ENCODE measurements around the gene KATNIP. TPM values are rescaled to one million over a fixed set of nuclear protein-coding genes. Genes with fewer than 3 reads are reported as not detected.
"Not testable (repeated sequence)": the region's sequence is repeated elsewhere in the genome, so short reads cannot be mapped to it uniquely, and the experiment has no call there.

KATNIP gene
- total RNA-seq, 1 donor from 2014 or later: 46.0 TPM

DNA sequence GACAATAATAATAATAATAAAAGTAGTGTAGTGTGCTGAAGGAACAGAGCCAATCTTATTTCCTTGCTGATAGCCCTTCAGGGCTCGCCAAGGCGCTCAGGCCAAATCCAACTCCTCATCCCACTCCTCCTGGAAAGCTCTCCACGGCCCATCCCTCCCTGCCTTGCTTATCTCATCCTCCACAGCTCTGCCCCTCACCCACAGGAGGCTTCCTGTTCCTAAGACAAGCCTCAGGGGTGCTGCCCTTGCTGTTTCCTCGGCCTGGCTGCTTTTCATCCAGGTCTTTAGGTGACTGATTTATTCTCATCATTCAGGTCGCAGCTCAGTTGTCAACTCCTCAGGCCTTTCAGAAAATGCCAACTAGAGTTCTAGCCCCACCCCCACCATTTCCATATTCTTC is 11.4 kb upstream of the KATNIP start:
- DNase-seq (ENCODE audit: low spot score): no peak

DNA sequence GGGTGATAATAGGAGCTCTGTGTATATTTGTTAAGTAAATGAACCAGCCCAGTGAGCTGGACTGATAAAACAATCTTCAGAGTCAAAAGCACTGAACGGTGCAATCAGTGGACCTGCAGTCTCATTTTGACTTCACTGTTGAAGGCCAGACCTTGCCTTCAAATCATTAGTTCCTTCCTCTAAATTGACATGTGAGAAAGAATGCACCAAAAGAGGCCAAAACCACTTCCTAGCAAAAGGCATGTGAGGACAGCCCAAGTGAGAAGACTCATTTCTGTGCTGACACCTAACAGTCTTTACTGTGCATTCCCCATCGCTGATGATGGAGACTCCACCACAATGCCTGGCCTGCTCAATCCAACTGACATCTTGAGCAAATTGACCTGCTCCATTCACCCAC is 10.8 kb upstream of the KATNIP start:
- DNase-seq (ENCODE audit: low spot score): no peak

DNA sequence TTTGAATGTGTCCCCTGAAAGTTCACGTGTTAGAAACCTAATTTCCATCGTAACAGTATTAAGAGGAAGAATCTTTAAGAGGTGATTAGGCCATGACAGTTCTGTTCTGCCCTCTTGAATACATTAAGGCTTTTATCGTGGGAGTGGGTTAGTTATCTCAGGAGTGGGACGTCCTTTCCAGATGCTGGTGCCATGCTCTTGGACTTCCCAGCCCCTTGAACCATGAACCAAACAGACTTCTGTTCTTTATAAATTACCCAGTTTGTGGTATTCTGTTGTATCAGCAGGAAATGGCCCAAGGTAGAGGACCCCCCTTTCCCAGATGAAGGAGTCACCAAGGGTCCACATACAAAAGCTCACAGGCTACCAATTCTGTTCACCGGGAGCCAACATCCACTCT is 10.3 kb upstream of the KATNIP start:
- no peak for DNase-seq (ENCODE audit: low spot score)

DNA sequence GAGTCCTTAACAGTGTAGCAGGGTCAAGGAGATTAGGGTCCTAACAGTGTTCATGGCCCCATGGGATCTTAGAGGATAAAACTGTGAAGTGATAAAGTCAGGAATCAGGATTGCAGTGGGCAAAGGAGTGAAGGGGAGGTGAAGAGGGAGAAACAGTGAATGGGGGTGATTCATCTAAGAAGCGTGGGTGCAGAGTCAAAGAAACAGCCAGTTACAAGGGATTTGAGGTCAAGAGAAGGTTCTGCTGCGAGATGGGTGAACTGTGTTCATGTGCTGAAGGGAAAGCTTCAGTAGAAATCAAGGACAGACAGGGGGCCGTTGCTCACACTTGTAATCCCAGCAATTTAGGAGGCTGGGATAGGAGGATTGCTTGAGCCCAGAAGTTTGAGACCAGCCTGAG is 6.1 kb upstream of the KATNIP start:
- no peak for DNase-seq (ENCODE audit: low spot score)

DNA sequence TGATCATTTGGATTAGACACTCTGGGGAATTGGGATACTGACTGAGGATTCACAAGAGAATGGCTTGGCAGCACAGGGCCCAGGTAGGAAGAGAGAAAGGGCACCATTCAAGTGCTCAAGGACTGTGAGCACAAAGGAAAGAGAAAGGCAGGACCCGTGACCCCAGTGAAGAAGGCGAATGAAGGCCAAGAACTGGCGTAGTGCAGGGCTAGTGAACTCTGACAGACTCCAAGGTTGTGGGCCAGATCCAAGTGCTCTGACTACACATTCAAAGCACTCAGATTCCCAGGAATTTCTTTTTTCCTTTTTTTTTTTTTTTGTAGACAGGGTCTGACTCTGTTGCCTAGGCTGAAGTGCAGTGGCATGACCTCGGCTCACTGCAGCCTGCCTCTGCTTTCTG is 5.3 kb upstream of the KATNIP start:
- no peak for DNase-seq (ENCODE audit: low spot score)

DNA sequence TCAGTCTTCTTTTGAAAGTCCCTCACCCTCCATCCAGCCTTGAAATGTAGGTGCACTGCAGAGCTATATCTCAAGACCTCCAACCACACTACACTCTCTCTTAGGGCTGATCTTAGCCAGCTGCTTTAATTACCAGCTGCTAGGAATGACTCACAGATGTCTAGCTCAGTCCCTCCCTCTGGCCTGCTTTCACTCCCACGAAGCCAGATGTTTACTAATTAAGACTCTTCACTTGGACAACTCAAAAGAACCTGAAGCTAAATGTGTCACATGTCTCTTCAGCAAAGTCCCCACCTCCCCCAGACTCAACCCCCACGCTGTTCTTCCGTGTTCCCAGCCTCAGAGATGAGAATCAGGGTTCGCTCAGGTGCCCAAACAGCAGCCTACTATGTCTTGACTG is 2.8 kb upstream of the KATNIP start:
- DNase-seq (ENCODE audit: low spot score): no peak

DNA sequence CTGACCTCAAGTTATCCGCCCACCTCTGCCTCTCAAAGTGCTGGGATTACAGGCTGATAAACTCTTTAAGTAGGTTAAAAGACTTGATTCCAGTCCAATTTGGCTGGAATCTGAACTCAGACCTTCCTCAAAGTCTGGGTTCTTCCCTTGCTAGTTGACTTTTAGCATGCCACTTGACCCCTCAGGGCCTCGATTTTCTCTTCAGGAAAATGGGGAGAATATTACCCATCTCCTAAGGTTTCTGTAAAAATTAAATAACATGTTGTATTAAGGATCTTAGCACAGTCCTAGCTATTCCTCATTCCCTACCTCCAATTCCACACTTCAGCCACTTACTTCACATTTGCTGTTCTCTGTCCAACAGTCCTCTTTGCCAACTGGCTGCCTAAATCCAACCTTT is 2.1 kb upstream of the KATNIP start:
- DNase-seq (ENCODE audit: low spot score): no peak

DNA sequence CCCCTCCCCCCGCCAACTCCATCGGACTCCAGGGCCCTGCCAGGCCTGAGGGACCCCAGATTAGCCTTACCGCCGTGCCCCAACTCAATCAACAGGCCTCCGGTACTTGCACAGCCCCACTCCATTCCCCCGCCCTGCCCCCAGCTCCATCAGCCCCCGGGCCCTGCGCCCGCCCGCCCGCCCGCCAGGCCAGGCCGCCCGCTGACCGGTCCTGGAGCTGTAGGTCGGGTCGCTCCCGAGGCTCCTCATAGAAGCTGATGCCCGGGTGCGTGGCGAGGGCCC is 539 bp upstream of the KATNIP start:
- no peak for DNase-seq (ENCODE audit: low spot score)

DNA sequence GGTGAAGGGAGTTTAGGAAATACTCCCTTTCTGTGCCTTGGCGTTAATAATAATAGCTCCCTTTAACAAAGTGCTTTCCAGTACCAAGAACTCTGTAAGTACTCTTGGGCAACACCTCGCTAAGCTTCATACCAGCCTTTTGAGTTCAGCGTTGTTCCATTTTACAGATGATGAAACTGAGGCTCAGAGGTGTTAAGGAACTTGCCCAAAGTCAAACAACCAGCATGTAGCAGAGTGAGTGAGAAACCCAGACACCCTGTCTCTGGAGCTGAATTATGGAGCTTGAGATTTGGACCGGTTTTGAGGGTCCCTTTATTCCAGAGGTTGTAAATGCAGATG is 607 bp downstream of the KATNIP start:
- no peak for DNase-seq (ENCODE audit: low spot score)

DNA sequence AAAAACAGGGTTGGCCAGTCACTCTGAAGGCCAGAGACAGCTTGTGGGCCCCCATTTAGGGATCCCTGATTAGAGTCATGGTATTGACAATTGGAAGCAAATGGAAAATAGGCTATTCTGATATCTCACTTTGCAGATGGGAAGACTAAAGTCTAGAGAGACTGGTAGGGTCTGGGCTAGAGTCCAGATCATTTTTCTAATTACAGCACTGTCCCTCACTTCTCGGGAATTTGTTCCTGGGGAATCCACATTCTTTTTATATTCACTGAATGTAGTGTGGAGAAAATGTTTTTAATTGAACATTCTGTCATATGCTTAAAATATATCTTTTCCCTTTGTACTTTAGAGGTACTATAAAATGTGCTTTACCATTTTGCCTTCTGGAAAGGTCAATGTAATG is 1.1 kb downstream of the KATNIP start:
- DNase-seq (ENCODE audit: low spot score): no peak

DNA sequence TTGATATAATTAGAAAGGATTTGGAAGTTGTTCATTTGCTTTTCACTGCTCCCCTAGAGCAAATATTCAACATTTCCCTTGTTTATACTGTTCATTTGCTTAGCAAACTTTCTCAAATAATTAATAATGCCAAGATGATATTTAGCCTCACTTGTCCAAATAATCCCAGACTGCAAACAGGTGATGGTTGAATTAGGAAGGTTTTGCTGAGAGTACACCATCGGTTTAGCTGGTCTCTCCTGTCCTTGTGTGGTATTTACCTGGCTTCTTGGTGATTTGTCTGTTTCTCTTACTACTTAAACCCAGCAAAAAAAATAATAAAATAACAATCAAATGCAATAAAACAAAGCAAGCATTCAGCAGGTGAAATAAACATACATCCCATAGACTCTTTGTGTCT is 6.5 kb downstream of the KATNIP start:
- DNase-seq (ENCODE audit: low spot score): no peak

DNA sequence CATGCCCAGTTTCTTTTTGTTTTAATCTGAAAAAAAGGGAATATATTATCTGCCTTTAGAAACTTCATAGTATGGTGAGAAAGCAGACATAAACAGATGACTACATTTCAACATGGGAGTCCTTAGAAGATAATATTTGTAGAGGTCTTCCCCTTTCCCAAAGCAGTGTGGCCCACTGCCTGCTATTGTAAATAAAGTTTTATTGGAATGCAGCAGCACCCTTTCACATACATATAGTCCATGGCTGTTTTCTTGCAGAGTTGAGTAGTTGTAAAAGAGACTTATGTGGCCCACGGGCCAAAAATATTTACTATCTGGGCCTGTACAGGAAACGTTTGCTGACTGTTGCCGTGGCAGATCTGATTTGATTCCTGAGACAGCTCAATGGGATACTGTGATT is 8.5 kb downstream of the KATNIP start:
- no peak for DNase-seq (ENCODE audit: low spot score)

DNA sequence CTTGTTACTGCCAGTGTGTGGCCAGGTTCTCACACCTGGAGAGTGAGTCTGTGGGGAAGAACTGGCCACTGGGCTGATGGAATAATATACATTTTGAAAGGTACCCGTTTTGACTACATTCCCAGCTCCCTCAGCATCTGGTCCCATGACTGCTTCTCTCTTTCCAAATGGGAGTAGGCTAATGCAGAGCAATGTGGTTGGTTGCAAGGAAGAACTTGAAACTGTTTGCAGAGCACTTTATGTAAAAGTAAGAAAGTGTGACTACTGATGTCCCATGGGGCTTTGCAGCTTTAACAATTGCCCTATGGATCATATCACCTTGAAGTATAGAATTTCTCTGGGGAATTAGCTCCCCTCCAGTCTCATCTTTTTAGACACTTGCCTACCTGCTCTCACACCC is 9.0 kb downstream of the KATNIP start:
- DNase-seq (ENCODE audit: low spot score): no peak

DNA sequence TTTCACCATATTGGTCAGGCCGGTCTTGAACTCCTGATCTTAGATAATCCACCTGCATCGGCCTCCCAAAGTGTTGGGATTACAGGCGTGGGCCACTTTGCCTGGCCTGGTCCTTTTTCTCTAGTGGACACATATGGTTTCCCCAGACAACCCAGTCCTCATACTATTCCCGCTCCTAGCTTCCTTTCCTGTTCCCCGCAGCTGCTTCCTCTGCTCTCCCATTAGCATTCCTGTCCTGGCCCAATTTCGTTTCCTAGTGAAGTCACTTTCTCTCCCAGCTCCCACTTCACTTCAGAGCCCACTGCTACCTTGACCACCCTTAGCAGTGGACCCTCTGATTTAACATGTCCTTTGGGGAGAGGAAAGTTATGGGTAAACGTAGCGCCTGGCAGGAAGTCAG is 11.3 kb downstream of the KATNIP start:
- no peak for DNase-seq (ENCODE audit: low spot score)

DNA sequence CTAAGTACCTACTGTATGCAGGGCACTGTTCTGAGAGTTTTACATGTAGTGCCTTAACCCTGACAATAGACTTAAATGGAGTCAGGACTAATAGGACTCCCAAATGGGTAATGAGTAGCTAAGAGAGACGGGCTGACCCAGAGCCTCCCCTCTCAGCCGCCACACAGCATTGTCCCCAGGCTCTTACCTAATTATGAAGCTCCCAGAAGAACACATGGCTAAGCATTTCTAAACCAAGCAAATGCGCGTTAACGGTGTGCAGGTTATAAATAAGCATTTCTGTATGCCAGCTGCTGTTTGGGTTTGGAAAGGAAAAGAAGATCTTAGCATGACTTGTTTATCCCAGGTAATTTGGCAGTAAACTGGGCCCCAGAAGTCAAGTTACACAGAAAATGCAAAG is 14.3 kb downstream of the KATNIP start:
- DNase-seq (ENCODE audit: low spot score): no peak

DNA sequence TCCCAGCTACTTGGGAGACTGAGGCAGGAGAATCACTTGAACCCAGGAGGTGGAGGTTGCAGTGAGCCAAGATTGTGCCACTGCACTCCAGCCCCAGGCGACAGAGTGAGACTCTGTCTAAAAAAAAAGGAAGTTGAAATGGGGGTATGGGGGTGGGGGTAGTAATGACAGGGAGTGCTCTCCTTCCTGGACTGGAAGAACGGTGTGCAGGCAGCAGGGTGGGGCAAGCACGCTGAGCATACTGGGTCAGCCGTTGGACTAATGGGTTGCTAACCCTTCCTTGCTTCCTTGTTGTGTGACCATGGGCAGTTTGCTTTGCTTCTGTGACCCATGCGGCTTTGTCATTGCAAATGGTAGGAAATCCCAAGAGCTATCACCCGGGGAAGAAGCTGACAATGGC is 16.5 kb downstream of the KATNIP start:
- DNase-seq (ENCODE audit: low spot score): no peak

DNA sequence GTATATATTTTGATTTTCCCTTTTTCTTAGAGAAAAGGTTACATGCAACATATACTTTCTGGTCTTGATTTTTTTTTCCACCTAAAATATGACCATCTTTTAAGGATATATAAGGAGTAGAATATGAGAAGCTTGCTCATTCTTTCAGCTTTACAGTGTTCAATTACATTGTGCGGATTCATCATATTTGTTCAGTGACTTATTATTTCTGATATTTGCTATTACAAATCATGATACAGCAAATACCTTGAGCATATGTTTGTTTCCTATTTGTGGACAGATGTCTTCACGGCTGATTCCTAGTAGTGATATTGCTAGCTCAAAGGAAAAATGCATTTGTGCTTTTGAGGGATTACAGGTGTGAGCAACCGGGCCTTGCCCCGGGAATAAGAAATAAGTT is 18.1 kb downstream of the KATNIP start:
- no peak for DNase-seq (ENCODE audit: low spot score)

DNA sequence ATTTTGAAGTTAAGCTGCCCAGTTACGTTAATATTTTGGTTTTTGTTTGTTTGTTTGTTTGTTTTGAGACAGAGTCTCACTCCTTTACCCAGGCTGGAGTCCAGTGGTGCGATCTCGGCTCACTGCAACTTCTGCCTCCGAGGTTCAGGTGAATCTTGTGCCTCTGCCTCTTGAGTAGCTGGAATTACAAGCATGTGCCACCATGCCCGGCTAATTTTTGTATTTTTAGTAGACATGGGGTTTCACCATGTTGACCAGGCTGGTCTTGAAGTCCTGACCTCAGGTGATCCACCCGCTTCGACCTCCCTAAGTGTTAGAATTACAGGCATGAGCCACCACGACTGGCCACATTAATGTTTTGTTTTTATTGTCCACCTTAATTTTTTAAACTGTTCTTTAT is 21.0 kb downstream of the KATNIP start:
- not testable (repeated sequence) for DNase-seq (ENCODE audit: low spot score)

DNA sequence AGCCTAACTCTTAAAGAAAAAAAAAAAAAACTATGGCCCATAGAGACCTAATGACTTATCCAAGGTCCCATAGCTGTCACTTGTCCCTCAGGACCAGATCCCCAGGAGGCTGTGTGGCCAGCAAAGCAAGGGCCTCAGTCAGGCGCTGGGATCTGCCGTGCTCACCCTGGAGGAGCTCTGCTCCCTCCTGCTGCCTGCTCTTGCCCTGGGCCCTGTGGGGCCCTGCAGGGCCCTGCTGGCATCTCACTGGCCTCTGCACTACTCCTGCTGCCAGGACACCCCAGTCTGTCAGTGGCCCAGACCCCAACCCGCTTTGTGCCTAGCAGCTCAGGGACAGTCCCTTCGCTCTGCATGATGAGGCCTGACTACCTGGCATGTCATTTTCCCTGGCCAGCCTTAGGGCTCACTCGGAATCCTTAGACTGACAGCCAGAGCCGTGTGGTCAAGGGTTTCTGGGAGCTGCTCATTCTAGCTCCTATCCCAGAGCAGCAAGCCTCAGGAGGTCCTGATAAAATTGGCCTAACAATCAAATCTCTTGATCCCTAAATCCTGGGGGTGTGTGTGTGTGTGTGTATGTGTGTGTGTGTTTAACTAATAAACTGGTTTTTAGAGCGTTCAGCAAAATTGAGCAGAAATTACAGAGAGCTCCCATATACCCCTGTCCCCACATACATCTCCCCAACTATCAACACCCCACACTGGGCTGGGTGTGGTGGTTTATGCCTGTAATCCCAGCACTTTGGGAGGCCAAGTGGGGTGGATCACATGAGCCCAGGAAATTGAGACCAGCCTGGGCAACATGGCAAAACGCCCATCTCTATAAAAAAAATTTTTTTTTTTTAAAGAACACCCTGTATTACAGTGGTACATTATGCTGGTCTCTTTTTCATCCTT is 21.7 kb downstream of the KATNIP start:
- no peak for DNase-seq (ENCODE audit: low spot score)

DNA sequence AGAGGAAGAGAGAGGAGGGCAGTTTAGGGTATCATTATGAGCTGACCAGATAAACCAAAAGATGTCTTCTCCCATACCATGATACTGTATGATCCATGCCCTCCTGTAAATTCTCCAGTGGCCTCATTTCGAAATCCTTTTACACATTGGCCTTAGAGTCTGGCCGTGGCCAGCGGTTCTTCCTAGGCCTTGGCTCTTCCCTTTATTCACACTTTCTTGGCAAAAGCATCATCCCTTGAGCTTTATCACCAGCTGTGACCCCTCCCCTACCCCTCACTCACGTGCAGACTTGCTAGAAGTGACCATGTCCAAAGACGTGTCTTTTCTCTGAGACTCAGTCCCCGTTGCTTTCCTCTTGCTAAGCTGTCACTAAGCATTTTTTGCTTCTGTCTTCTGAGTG is 22.8 kb downstream of the KATNIP start:
- no peak for DNase-seq (ENCODE audit: low spot score)

DNA sequence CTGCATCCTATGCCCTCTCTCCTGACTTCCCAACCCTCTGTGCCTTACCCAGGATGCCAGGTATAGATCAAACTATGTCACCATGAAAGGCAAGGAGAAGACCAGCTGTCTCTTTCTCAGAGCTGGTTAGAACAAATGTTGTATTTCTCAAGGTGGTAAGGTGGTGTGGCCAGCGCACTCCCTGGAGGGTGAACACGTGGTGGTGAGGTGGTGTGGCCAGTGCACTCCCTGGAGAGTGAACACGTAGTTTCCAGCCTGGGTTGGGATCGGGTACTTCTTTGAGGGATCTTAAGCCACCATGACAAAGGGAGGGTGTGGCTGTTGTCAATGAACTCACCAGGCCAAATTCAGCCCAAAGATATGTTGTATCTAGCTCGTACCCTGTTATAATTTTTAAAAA is 26.8 kb downstream of the KATNIP start:
- no peak for DNase-seq (ENCODE audit: low spot score)

DNA sequence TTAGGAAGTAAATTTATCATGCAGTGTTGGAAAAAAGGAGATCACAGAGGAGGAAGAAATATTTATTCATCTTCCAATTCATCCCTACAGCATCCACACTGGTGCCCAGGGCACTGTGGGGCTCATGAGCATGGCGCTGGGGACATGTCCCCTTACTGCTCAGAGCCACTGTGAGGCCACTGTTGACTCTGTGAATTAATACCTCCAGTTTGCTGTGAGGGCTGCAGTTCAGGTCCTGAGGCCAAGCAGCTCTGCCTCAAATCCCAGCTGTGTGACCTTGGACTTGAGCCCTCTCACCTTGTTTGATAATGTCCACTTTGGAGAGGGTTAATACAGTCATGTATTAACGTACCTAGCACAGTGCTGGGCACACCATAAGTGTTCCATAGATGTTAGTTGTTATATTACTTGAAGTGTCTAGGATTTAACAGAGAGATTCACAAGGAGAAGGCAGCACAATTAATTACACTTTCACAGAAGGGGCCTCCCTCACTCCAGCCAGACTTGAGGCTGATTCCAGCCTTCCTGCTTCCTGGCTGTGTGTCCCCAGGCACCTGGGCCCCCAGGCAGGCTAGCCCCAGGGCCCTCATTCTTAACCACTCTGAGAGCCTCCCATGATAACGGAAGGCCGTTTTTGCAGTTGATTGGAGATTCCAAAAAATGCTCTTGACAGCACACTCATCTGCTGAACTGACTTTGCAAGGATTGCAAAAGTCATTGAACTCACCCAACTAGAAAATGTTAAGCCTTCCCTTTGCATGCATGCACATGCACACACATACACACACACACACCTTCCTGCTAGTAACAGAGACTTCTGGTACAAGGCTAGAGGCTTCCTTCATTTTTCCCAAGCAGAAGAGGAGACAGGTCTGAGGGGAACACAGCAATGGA is 29.4 kb downstream of the KATNIP start:
- no peak for DNase-seq (ENCODE audit: low spot score)

DNA sequence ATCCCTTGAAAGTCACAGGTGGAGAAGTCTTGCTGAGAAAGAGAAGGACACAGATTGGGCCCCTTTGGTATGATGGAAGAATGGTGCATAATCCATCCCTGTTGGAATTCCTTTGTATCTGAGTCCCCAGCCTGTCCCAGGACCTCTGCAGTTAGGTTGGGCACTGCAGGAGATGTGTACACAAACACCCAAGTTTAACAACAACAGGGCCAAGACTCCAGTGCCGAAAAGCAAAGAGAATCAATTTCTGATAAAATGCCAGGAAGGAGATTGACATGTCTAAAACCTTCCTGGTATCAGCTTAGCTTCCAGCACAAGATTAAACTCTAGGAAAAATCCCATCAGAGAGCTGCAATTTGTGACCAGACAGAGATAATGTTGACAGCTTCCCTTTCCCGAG is 32.9 kb downstream of the KATNIP start:
- no peak for DNase-seq (ENCODE audit: low spot score)

Measured in ureter (tissue), 1 donor.